SK-N-SH treated with all-trans-retinoic acid at 6 μM for 48 hours (cell line): ENCODE data around the gene LAMA3.

ENCODE experiments used
- ARNTL ChIP-seq: fragments of 450-650 bp; formaldehyde crosslinking; IDR thresholded peaks from 2 replicates; pipeline ENCODE4 v1.5.0; 2020; ENCODE audit warnings: low read depth, mild to moderate bottlenecking, moderate library complexity, borderline replicate concordance
- CSDC2 ChIP-seq: fragments of 250-450 bp; sonication (Bioruptor Pico); IDR thresholded peaks from 2 replicates; pipeline ENCODE4 v1.5.0; 2020; ENCODE audit warnings: mild to moderate bottlenecking, moderate library complexity
- ISL1 ChIP-seq: fragments of 250-450 bp; sonication (Bioruptor Pico); IDR thresholded peaks from 2 replicates; pipeline ENCODE4 v2.1.2; 2022; ENCODE audit warnings: mild to moderate bottlenecking, moderate library complexity
- PPARA ChIP-seq: fragments of 250-450 bp; sonication (Bioruptor Pico); IDR thresholded peaks from 2 replicates; pipeline ENCODE4 v1.5.0; 2020; ENCODE audit warnings: mild to moderate bottlenecking, borderline replicate concordance
- RARB ChIP-seq: fragments of 250-450 bp; sonication (Bioruptor Pico); IDR thresholded peaks from 2 replicates; pipeline ENCODE4 v1.8.0; 2021; ENCODE audit warnings: mild to moderate bottlenecking, moderate library complexity
- TOX ChIP-seq: fragments of 250-450 bp; sonication (Bioruptor Pico); IDR thresholded peaks from 2 replicates; pipeline ENCODE4 v1.8.0; 2021; ENCODE audit warnings: mild to moderate bottlenecking, moderate library complexity, borderline replicate concordance
- TF ChIP-seq, protein P1 (sequence below): fragments of 250-450 bp; sonication (Bioruptor Pico); IDR thresholded peaks from 2 replicates; pipeline ENCODE4 v1.8.0; 2020; ENCODE audit warnings: mild to moderate bottlenecking, moderate library complexity, borderline replicate concordance
- TF ChIP-seq, protein P2 (sequence below): fragments of 250-450 bp; sonication (Bioruptor Pico); IDR thresholded peaks from 2 replicates; pipeline ENCODE4 v1.5.1; 2020; ENCODE audit warnings: low read depth, mild to moderate bottlenecking, moderate library complexity
- TF ChIP-seq, protein P3 (sequence below): fragments of 250-450 bp; sonication (Bioruptor Pico); IDR thresholded peaks from 2 replicates; pipeline ENCODE4 v1.5.1; 2021; ENCODE audit warnings: mild to moderate bottlenecking, moderate library complexity
- TF ChIP-seq, protein P4 (sequence below): fragments of 250-450 bp; sonication (Bioruptor Pico); IDR thresholded peaks from 2 replicates; pipeline ENCODE4 v1.8.0; 2021; ENCODE audit warnings: low read depth, mild to moderate bottlenecking, moderate library complexity, borderline replicate concordance
- TF ChIP-seq, protein P5 (sequence below): fragments of 250-450 bp; sonication (Bioruptor Pico); IDR thresholded peaks from 2 replicates; pipeline ENCODE4 v1.5.0; 2020; ENCODE audit warnings: mild to moderate bottlenecking, moderate library complexity

DNA sequence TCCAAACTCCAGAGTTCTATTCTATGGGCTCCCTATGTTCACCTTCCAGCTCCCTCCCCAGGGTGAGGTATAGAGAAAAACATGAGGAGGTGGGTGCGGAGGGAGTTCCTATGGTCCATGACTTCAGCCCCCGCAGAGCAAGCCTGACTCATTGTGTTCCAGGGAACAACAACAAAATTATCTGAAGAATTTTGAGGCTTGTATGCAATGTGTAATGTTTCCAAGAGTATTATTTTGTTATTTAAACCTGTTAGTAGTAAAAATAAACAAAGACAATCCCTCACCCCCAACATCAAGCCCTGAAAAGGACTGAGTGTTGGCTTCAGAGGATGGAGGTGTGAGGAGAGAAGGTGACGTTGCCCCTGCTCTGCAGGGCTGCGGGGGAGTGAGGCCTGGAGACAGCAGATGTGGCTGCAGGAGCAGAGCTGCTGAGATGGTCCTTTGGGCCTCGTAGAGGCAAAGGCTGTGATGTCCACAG, 29.0 kb downstream of the LAMA3 start:
- TF ChIP-seq, protein P1, sequence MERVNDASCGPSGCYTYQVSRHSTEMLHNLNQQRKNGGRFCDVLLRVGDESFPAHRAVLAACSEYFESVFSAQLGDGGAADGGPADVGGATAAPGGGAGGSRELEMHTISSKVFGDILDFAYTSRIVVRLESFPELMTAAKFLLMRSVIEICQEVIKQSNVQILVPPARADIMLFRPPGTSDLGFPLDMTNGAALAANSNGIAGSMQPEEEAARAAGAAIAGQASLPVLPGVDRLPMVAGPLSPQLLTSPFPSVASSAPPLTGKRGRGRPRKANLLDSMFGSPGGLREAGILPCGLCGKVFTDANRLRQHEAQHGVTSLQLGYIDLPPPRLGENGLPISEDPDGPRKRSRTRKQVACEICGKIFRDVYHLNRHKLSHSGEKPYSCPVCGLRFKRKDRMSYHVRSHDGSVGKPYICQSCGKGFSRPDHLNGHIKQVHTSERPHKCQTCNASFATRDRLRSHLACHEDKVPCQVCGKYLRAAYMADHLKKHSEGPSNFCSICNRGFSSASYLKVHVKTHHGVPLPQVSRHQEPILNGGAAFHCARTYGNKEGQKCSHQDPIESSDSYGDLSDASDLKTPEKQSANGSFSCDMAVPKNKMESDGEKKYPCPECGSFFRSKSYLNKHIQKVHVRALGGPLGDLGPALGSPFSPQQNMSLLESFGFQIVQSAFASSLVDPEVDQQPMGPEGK (CRISPR knock-in tag): no peak
- no peak for TF ChIP-seq PPARA
- TF ChIP-seq, protein P2, sequence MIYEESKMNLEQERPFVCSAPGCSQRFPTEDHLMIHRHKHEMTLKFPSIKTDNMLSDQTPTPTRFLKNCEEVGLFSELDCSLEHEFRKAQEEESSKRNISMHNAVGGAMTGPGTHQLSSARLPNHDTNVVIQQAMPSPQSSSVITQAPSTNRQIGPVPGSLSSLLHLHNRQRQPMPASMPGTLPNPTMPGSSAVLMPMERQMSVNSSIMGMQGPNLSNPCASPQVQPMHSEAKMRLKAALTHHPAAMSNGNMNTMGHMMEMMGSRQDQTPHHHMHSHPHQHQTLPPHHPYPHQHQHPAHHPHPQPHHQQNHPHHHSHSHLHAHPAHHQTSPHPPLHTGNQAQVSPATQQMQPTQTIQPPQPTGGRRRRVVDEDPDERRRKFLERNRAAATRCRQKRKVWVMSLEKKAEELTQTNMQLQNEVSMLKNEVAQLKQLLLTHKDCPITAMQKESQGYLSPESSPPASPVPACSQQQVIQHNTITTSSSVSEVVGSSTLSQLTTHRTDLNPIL (CRISPR knock-in tag): no peak
- no peak for TF ChIP-seq RARB (CRISPR knock-in tag)
- TF ChIP-seq, protein P3, sequence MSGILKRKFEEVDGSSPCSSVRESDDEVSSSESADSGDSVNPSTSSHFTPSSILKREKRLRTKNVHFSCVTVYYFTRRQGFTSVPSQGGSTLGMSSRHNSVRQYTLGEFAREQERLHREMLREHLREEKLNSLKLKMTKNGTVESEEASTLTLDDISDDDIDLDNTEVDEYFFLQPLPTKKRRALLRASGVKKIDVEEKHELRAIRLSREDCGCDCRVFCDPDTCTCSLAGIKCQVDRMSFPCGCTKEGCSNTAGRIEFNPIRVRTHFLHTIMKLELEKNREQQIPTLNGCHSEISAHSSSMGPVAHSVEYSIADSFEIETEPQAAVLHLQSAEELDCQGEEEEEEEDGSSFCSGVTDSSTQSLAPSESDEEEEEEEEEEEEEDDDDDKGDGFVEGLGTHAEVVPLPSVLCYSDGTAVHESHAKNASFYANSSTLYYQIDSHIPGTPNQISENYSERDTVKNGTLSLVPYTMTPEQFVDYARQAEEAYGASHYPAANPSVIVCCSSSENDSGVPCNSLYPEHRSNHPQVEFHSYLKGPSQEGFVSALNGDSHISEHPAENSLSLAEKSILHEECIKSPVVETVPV: no peak
- TF ChIP-seq, protein P4, sequence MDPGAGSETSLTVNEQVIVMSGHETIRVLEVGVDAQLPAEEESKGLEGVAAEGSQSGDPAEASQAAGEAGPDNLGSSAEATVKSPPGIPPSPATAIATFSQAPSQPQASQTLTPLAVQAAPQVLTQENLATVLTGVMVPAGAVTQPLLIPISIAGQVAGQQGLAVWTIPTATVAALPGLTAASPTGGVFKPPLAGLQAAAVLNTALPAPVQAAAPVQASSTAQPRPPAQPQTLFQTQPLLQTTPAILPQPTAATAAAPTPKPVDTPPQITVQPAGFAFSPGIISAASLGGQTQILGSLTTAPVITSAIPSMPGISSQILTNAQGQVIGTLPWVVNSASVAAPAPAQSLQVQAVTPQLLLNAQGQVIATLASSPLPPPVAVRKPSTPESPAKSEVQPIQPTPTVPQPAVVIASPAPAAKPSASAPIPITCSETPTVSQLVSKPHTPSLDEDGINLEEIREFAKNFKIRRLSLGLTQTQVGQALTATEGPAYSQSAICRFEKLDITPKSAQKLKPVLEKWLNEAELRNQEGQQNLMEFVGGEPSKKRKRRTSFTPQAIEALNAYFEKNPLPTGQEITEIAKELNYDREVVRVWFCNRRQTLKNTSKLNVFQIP: no peak
- TF ChIP-seq ISL1 (CRISPR knock-in tag): no peak
- TF ChIP-seq, protein P5, sequence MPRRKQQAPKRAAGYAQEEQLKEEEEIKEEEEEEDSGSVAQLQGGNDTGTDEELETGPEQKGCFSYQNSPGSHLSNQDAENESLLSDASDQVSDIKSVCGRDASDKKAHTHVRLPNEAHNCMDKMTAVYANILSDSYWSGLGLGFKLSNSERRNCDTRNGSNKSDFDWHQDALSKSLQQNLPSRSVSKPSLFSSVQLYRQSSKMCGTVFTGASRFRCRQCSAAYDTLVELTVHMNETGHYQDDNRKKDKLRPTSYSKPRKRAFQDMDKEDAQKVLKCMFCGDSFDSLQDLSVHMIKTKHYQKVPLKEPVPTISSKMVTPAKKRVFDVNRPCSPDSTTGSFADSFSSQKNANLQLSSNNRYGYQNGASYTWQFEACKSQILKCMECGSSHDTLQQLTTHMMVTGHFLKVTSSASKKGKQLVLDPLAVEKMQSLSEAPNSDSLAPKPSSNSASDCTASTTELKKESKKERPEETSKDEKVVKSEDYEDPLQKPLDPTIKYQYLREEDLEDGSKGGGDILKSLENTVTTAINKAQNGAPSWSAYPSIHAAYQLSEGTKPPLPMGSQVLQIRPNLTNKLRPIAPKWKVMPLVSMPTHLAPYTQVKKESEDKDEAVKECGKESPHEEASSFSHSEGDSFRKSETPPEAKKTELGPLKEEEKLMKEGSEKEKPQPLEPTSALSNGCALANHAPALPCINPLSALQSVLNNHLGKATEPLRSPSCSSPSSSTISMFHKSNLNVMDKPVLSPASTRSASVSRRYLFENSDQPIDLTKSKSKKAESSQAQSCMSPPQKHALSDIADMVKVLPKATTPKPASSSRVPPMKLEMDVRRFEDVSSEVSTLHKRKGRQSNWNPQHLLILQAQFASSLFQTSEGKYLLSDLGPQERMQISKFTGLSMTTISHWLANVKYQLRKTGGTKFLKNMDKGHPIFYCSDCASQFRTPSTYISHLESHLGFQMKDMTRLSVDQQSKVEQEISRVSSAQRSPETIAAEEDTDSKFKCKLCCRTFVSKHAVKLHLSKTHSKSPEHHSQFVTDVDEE (CRISPR knock-in tag): no peak
- no peak for TF ChIP-seq ARNTL (CRISPR knock-in tag)
- TF ChIP-seq CSDC2 (CRISPR knock-in tag): no peak
- no peak for TF ChIP-seq TOX (CRISPR knock-in tag)
